GM23248 (cell line): ENCODE results near the gene ATP2B2. TPM values are rescaled to one million over a fixed set of nuclear protein-coding genes. Genes with fewer than 3 reads are reported as not detected.

Experiments
- DNase-seq: peaks from one replicate; pipeline ENCODE4 v3.0.0-alpha.2; 2015
- H2AFZ ChIP-seq: fragments of 200-600 bp; sonication (generic); 2 replicates; pipeline ENCODE4 v1.6.1; 2016; ENCODE audit warnings: antibody characterized with exemption
- H3F3A ChIP-seq: fragments of 200-600 bp; sonication (generic); 2 replicates; pipeline ENCODE4 v1.6.1; 2016; ENCODE audit warnings: mild to moderate bottlenecking, antibody characterized with exemption, mixed run types; ENCODE audit not compliant: insufficient read depth
- H3K27ac ChIP-seq: fragments of 200-600 bp; sonication (generic); 2 replicates; pipeline ENCODE4 v1.5.1; 2016; ENCODE audit warnings: mild to moderate bottlenecking
- H3K27me3 ChIP-seq: fragments of 200-600 bp; sonication (generic); replicated peaks from 2 replicates; pipeline ENCODE4 v1.6.1; 2016; ENCODE audit warnings: mild to moderate bottlenecking; ENCODE audit not compliant: insufficient read depth
- H3K36me3 ChIP-seq: fragments of 200-600 bp; sonication (generic); 2 replicates; pipeline ENCODE4 v1.6.1; 2016; ENCODE audit warnings: low read depth, mild to moderate bottlenecking
- H3K4me1 ChIP-seq: fragments of 200-600 bp; sonication (generic); 2 replicates; pipeline ENCODE4 v1.6.1; 2016; ENCODE audit warnings: mild to moderate bottlenecking; ENCODE audit not compliant: insufficient read depth
- H3K4me2 ChIP-seq: fragments of 200-600 bp; sonication (generic); one replicate; pipeline ENCODE4 v1.6.1; 2016; ENCODE audit warnings: mild to moderate bottlenecking; ENCODE audit not compliant: unreplicated experiment
- H3K4me3 ChIP-seq: fragments of 200-600 bp; sonication (generic); 2 replicates; pipeline ENCODE4 v1.5.1; 2016; ENCODE audit warnings: mild to moderate bottlenecking
- H3K79me2 ChIP-seq: fragments of 200-600 bp; sonication (generic); 2 replicates; pipeline ENCODE4 v1.6.1; 2016; ENCODE audit warnings: mild to moderate bottlenecking; ENCODE audit not compliant: insufficient read depth
- H3K9ac ChIP-seq: fragments of 200-600 bp; sonication (generic); 2 replicates; pipeline ENCODE4 v1.6.1; 2016; ENCODE audit warnings: mild to moderate bottlenecking
- H3K9me2 ChIP-seq: fragments of 200-600 bp; sonication (generic); 2 replicates; pipeline ENCODE4 v1.6.1; 2016; ENCODE audit warnings: mixed run types, mild to moderate bottlenecking, moderate library complexity; ENCODE audit not compliant: insufficient read depth
- H3K9me3 ChIP-seq: fragments of 200-600 bp; sonication (generic); one replicate; pipeline ENCODE4 v1.6.1; 2017; ENCODE audit warnings: low read depth
- H4K20me1 ChIP-seq: fragments of 200-600 bp; sonication (generic); 2 replicates; pipeline ENCODE4 v1.6.0; 2016; ENCODE audit not compliant: insufficient read depth
- EZH2 ChIP-seq: fragments of 200-600 bp; sonication (generic); IDR thresholded peaks from 2 replicates; pipeline ENCODE4 v1.6.1; 2018; ENCODE audit warnings: antibody characterized with exemption, mild to moderate bottlenecking; ENCODE audit not compliant: insufficient read depth, poor library complexity, severe bottlenecking
- EZH2phosphoT487 ChIP-seq: fragments of 200-600 bp; sonication (generic); IDR thresholded peaks from 2 replicates; pipeline ENCODE4 v1.6.1; 2018; ENCODE audit warnings: antibody characterized with exemption, moderate library complexity, mild to moderate bottlenecking, low read depth; ENCODE audit not compliant: insufficient read depth
- WGBS, 2 experiments: methylation state at CpG; one replicate each; pipeline ENCODE4 v1.1.6; 2015 to 2017; ENCODE audit warnings: low lambda C conversion rate in 2 of 2, low coverage in 1 of 2; ENCODE audit errors: missing lambda C conversion rate in 2 of 2; 5-methylcytosine and 5-hydroxymethylcytosine counted together
- in situ Hi-C: fragments of 300-500 bp; cut with MboI; formaldehyde crosslinking; loops from 2 replicates; pipeline ENCODE4 v1.15.0; 2020
- polyA plus RNA-seq: library from polyadenylated mRNA; unstranded; fragments of >200 nt; fragmentation: Nextera tagmentation; extraction: Ambion mirVana; gene quantifications from 2 replicates; pipeline ENCODE4 v1.2.1, GENCODE V29; 2016
- total RNA-seq: library from RNA; depleted of rRNA; stranded (reverse); fragments of >200 nt; shearing (Covaris generic); gene quantifications from 2 replicates; pipeline ENCODE4 v1.2.3, GENCODE V29; 2014

ATP2B2 gene
- total and polyA plus RNA-seq, 2 experiments from 2014 or later = not detected

DNA sequence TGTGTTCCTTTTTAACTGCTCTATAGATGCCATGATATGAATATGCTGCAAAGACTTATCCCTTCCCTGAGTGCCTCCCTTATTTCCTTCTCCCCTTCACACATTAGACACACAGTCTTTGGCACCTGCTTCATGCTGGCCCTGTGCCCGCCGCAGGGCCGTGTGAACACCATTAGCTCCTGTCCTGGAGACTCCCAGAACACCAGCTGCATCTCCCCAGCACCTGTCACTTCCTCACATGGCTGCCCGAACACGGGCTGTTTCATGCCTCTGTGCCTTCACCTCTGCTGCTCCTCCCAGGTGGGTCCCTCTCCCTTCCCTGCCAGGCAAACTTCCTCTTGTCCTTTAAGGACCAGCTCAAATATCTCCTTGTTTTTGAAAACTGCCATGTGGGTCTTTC, 144.0 kb downstream of the ATP2B2 start:
- Histone ChIP-seq H3K4me3 (no peak overlapping the region), H3K9me3 (no peaks in the 10 kb centered on the region), H3K36me3 (no peaks in the 10 kb centered on the region), H3K9ac (no peak overlapping the region), H4K20me1 (no peaks in the 10 kb centered on the region), H2AFZ (no peak overlapping the region), H3K9me2 (no peaks in the 10 kb centered on the region), H3K4me2 (no peak overlapping the region), H3F3A (peaks cover 7% of the 10 kb centered on the region), H3K79me2 (no peaks in the 10 kb centered on the region), H3K27me3 (no peaks in the 10 kb centered on the region), H3K27ac (no peak overlapping the region), H3K4me1 (peaks cover 17% of the 10 kb centered on the region)
- DNase-seq = no peak
- WGBS, 2 experiments = 80 to 90% methylated on average over 5 of the region's 5 CpGs
- in situ Hi-C loops = no loop called here
- no peak for TF ChIP-seq EZH2phosphoT487

DNA sequence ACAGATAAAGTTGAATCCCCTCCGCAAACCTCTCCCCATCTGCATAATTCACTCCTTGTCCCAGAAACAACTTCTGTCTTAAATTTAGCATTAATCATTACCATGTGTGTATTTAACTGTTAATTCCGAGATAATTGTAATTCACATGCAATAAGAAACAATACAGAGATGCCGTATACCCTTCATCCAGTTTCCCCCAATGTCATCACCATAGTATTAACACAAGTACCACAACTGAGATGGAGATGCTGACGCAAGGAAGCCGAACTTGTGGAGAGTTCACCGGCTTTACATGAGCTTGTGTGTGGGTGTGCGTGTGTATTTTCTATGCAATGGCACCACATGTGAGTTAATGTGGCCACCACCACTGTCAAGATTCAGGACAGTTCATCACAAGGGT, 144.9 kb downstream of the ATP2B2 start:
- Histone ChIP-seq H2AFZ (no peak overlapping the region), H3F3A (no peaks in the 10 kb centered on the region; the same call in 1 of the 2 replicates), H3K9ac (no peak overlapping the region), H3K4me1 (peaks cover 10% of the 10 kb centered on the region), H3K4me3 (no peak overlapping the region), H3K79me2 (no peaks in the 10 kb centered on the region), H3K36me3 (no peaks in the 10 kb centered on the region), H3K9me3 (no peaks in the 10 kb centered on the region), H3K27ac (no peak overlapping the region), H3K27me3 (no peaks in the 10 kb centered on the region), H4K20me1 (no peaks in the 10 kb centered on the region), H3K9me2 (no peaks in the 10 kb centered on the region), H3K4me2 (no peak overlapping the region)
- DNase-seq = no peak
- TF ChIP-seq EZH2 = no peak
- no peak for TF ChIP-seq EZH2phosphoT487
- WGBS, 2 experiments = 59 to 64% methylated on average over 7 of the region's 7 CpGs
- in situ Hi-C loops = no loop called here

DNA sequence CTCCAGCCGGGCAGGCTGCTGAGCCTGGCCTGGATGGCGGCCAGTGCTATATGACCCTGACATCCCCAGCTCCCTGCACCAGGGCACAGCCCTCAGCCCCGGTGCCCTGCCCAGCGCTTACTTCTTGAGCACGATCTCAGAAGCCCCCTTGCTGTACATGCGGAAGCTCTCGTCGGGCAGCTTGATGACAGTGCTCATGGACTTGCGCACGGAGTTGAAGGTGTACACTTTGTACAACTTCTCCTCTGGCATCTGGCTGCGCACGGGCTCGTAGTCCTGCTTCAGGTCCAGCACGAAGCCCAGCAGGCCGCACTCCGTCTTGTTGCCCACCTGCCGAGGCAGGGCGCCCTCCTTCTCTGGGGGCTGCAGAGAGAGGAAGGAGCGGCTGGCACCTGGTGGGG, 145.6 kb downstream of the ATP2B2 start:
- no peaks in the 10 kb centered on the region for H3K27me3 ChIP-seq
- H3K36me3 ChIP-seq = no peaks in the 10 kb centered on the region
- no peak overlapping the region for H3K4me2 ChIP-seq
- TF ChIP-seq EZH2 (no peak), EZH2phosphoT487 (no peak)
- no peak for DNase-seq
- no peak overlapping the region for H3K27ac ChIP-seq
- H3K9ac ChIP-seq = no peak overlapping the region
- no peaks in the 10 kb centered on the region for H3K9me3 ChIP-seq
- H4K20me1 ChIP-seq = no peaks in the 10 kb centered on the region
- no peaks in the 10 kb centered on the region for H3K79me2 ChIP-seq
- no peak overlapping the region for H3K4me3 ChIP-seq
- no peak overlapping the region for H2AFZ ChIP-seq
- H3K9me2 ChIP-seq = no peaks in the 10 kb centered on the region
- 87 to 88% methylated on average over 19 of the region's 19 CpGs for WGBS, 2 experiments
- H3F3A ChIP-seq = no peaks in the 10 kb centered on the region; the same call in 1 of the 2 replicates
- in situ Hi-C loops = no loop called here
- H3K4me1 ChIP-seq = peaks cover 10% of the 10 kb centered on the region

GRCh38 chr3:10358309-10358980, 146.9 kb downstream of the ATP2B2 start:
- H4K20me1 ChIP-seq = no peaks in the 10 kb centered on the region
- H3K36me3 ChIP-seq = no peaks in the 10 kb centered on the region
- no peaks in the 10 kb centered on the region for H3K79me2 ChIP-seq
- H3K27ac ChIP-seq = no peak overlapping the region
- H3K9me2 ChIP-seq = no peaks in the 10 kb centered on the region
- H3K4me1 ChIP-seq = peaks cover 10% of the 10 kb centered on the region
- no peaks in the 10 kb centered on the region for H3K9me3 ChIP-seq
- no peak for DNase-seq
- in situ Hi-C loops = no loop called here
- no peak overlapping the region for H2AFZ ChIP-seq
- H3K27me3 ChIP-seq = no peaks in the 10 kb centered on the region
- no peak overlapping the region for H3K9ac ChIP-seq
- H3F3A ChIP-seq = peaks cover 6% of the 10 kb centered on the region
- no peak overlapping the region for H3K4me2 ChIP-seq
- H3K4me3 ChIP-seq = no peak overlapping the region
- 94 to 96% methylated on average over 22 of the region's 22 CpGs for WGBS, 2 experiments
- TF ChIP-seq EZH2phosphoT487 = no peak
- no peak for TF ChIP-seq EZH2
